ENCODE measurements around the gene PCDHGC5. TPM values are rescaled to one million over a fixed set of nuclear protein-coding genes. Genes with fewer than 3 reads are reported as not detected.
A peak's percentile ranks its signal among the peaks of the same experiment; 100 is the strongest.

Gene PCDHGC5
- total RNA-seq, 4 donors from 2014 or later: 1.1 to 1.7 (median 1.7) TPM

DNA sequence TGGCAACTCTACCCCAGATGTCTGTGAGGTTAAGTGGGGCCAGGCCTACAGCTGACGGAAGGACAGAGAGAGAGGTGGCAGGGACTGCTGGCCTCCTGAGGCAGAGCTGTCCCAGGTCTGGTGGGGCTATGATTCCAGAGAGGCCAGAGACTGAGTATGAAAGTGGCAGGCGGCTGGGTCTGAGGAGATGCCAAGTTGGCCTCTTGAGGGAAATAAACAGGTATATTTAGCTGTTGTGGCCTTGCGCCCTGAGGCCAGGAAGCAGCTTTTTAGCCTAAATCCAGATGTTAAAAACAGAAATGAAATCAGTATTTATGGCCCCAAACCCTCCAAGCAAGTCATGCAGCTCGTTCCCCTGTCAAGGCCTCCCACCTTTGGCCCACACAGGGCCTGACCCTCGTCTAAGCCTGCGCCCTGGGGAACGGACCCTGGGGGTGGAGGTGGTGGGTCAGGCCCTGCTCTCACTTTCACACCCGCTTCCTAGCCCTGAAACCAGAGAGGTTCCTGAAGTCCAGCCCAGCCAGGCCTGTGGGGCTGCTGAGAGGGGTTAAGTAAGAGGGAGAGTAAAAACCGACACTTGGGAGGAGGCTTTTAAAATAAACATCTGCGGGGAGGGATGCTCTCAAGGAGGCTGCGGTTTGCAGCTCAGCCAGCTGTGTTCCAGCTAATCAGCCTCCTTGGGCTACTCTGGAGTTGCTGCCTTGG, 18.7 kb downstream of the PCDHGC5 start:
- intact Hi-C loops (cut with DNase I; ENCODE audit: low total_unique reads): no loop called here
- H3K4me3 ChIP-seq (ENCODE audit: low read depth, poor library complexity, severe bottlenecking): no peak overlapping the region
- no peak for DNase-seq (ENCODE audit: low spot score in 2 of 2)
- no peak for TF ChIP-seq CTCF (IDR thresholded peaks at IDR 0.05)
- no peak for TF ChIP-seq POLR2A (IDR thresholded peaks at IDR 0.05)
- WGBS, 2 donors: 48 to 53% methylated on average over 11 of the region's 11 CpGs

- no peak overlapping the region for H3K4me3 ChIP-seq (ENCODE audit: low read depth, poor library complexity, severe bottlenecking)
- TF ChIP-seq CTCF (IDR thresholded peaks at IDR 0.05): no peak
- TF ChIP-seq POLR2A (IDR thresholded peaks at IDR 0.05): no peak
- intact Hi-C loops (cut with DNase I; ENCODE audit: low total_unique reads): no loop called here
- no peak for DNase-seq (ENCODE audit: low spot score in 2 of 2)
- WGBS, 2 donors: 43 to 47% methylated on average over 9 of the region's 9 CpGs
Observed at GRCh38 chr5:141508440-141508797, 19.5 kb downstream of the PCDHGC5 start.

GRCh38 chr5:141508798-141509611, 20.1 kb downstream of the PCDHGC5 start:
- no peak overlapping the region for H3K4me3 ChIP-seq (ENCODE audit: low read depth, poor library complexity, severe bottlenecking)
- intact Hi-C loops (cut with DNase I; ENCODE audit: low total_unique reads): no loop called here
- TF ChIP-seq POLR2A (IDR thresholded peaks at IDR 0.05): no peak
- WGBS, 2 donors: 38 to 49% methylated on average over 23 of the region's 23 CpGs
- DNase-seq (ENCODE audit: low spot score in 2 of 2): peak; percentile 66 to 93

DNA sequence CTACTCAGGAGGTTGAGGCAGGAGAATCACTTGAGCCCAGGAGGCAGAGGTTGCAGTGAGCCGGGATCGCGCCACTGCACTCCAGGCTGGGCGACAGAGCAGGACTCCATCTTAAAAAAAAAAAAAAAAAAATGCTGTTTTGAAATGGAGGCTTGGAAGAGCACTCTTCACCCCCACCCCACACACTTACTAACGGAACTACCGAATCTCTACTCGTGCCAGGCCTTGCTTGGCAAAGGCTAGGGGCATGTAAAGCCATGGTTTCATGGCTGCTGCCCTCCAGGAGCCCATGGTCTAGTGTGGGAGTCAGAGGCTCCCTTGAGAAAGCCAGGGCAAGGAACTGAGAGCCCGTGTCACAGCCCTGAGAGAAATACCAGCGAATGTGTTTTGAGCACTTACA, 21.3 kb downstream of the PCDHGC5 start:
- TF ChIP-seq POLR2A (IDR thresholded peaks at IDR 0.05): no peak
- TF ChIP-seq CTCF (IDR thresholded peaks at IDR 0.05): no peak
- DNase-seq (ENCODE audit: low spot score in 2 of 2): no peak
- intact Hi-C loops (cut with DNase I; ENCODE audit: low total_unique reads): no loop called here
- no peak overlapping the region for H3K4me3 ChIP-seq (ENCODE audit: low read depth, poor library complexity, severe bottlenecking)
- WGBS, 2 donors: 74 to 80% methylated on average over 9 of the region's 9 CpGs

DNA sequence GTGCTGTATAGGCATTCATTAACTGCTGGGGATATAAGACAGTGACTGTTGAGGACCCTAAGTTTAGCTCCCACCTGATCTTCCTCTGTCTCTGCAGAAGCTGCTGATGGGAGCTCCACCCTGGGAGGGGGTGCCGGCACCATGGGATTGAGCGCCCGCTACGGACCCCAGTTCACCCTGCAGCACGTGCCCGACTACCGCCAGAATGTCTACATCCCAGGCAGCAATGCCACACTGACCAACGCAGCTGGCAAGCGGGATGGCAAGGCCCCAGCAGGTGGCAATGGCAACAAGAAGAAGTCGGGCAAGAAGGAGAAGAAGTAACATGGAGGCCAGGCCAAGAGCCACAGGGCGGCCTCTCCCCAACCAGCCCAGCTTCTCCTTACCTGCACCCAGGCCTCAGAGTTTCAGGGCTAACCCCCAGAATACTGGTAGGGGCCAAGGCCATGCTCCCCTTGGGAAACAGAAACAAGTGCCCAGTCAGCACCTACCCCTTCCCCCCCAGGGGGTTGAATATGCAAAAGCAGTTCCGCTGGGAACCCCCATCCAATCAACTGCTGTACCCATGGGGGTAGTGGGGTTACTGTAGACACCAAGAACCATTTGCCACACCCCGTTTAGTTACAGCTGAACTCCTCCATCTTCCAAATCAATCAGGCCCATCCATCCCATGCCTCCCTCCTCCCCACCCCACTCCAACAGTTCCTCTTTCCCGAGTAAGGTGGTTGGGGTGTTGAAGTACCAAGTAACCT, 22.1 kb downstream of the PCDHGC5 start:
- WGBS, 2 donors: 90 to 94% methylated on average over 12 to 14 of the region's 14 CpGs
- DNase-seq (ENCODE audit: low spot score in 2 of 2): peak in 1 of 2 donors; percentile 79
- intact Hi-C loops (cut with DNase I; ENCODE audit: low total_unique reads): no loop called here
- TF ChIP-seq CTCF (IDR thresholded peaks at IDR 0.05): no peak
- no peak for TF ChIP-seq POLR2A (IDR thresholded peaks at IDR 0.05)
- H3K4me3 ChIP-seq (ENCODE audit: low read depth, poor library complexity, severe bottlenecking): no peak overlapping the region

- TF ChIP-seq CTCF (IDR thresholded peaks at IDR 0.05) (no peak), POLR2A (IDR thresholded peaks at IDR 0.05) (no peak)
- WGBS, 2 donors: 66 to 69% methylated on average over 4 of the region's 4 CpGs
- no peak overlapping the region for H3K4me3 ChIP-seq (ENCODE audit: low read depth, poor library complexity, severe bottlenecking)
- intact Hi-C loops (cut with DNase I; ENCODE audit: low total_unique reads): no loop called here
- no peak for DNase-seq (ENCODE audit: low spot score in 2 of 2)
Observed at GRCh38 chr5:141511771-141512325, 23.0 kb downstream of the PCDHGC5 start.

All from lower leg skin (tissue), 4 donors.